Effector memory CD4-positive, alpha-beta T cell (primary cell): ENCODE results near the gene ASTN2.

Source experiments
- DNase-seq, 3 donors: peaks; one replicate each; pipeline ENCODE4 v3.0.0-alpha.2; 2020
- H3K27ac ChIP-seq: 2 replicates; pipeline ENCODE4 v1.7.0; 2013; ENCODE audit warnings: mild to moderate bottlenecking, low read length, moderate library complexity; ENCODE audit not compliant: insufficient read depth, poor library complexity, severe bottlenecking
- H3K27me3 ChIP-seq: replicated peaks from 2 replicates; pipeline ENCODE4 v1.7.0; 2013; ENCODE audit warnings: mild to moderate bottlenecking, low read length; ENCODE audit not compliant: insufficient read depth, control insufficient read depth, poor library complexity, severe bottlenecking
- H3K36me3 ChIP-seq: 2 replicates; pipeline ENCODE4 v1.7.0; 2013; ENCODE audit warnings: mild to moderate bottlenecking, low read length, moderate library complexity; ENCODE audit not compliant: control insufficient read depth, insufficient read depth
- H3K4me1 ChIP-seq: 2 replicates; pipeline ENCODE4 v1.7.0; 2013; ENCODE audit warnings: low read length, mild to moderate bottlenecking; ENCODE audit not compliant: control insufficient read depth, insufficient read depth, poor library complexity, severe bottlenecking
- H3K4me3 ChIP-seq: 2 replicates; pipeline ENCODE4 v1.7.0; 2013; ENCODE audit warnings: low read length, low read depth, mild to moderate bottlenecking; ENCODE audit not compliant: insufficient read depth, poor library complexity, severe bottlenecking
- H3K9me3 ChIP-seq: 2 replicates; pipeline ENCODE4 v1.7.0; 2013; ENCODE audit warnings: mild to moderate bottlenecking, low read length, moderate library complexity; ENCODE audit not compliant: control insufficient read depth

ASTN2 gene

DNA sequence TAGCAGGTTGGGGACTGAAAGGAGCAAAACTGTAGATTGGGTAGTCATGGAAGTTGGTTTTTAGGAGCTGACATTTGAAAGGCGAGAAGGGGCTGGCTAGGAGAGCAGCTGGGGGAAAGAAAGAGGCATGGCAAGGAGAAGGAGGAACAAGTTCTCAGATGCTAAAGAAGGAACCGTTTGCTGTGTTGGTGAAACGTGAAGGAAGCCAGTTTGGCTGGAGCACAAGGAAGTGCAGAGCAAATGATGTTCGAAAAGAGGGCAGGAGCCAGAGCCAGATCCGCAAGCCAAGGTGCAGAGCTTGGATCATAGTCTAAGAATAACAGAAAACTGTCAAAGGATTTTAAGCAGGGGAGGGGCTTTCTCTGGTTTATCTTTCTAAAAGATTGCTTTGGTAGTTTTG, 276.6 kb downstream of the ASTN2 start:
- Histone ChIP-seq H3K9me3 (no peaks in the 10 kb centered on the region), H3K4me1 (no peaks in the 10 kb centered on the region), H3K36me3 (no peaks in the 10 kb centered on the region), H3K27me3 (no peaks in the 10 kb centered on the region), H3K4me3 (no peak overlapping the region), H3K27ac (no peak overlapping the region)
- no peak for DNase-seq

DNA sequence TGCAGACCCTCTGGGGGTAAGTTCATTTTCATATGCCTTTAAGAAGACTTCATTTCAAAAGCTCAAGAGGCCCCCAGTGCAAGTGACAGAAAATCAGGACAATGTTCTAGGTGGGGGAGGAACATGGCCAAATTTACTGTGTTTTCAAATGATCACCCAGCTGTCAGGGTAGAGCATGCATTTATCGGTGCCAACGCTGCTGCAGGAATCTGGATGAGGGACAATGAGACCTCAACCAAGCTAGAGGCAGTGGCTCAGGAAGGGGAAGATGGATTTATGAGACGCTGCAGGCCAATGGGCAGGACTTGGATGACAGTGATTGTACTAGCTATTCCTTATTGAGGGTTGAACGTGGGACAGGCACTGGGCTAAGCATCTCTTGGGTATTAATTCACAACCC, 278.4 kb downstream of the ASTN2 start:
- H3K36me3 ChIP-seq: no peaks in the 10 kb centered on the region
- no peaks in the 10 kb centered on the region for H3K9me3 ChIP-seq
- H3K27me3 ChIP-seq: no peaks in the 10 kb centered on the region
- no peaks in the 10 kb centered on the region for H3K4me1 ChIP-seq
- no peak overlapping the region for H3K27ac ChIP-seq
- H3K4me3 ChIP-seq: no peak overlapping the region
- DNase-seq: no peak

DNA sequence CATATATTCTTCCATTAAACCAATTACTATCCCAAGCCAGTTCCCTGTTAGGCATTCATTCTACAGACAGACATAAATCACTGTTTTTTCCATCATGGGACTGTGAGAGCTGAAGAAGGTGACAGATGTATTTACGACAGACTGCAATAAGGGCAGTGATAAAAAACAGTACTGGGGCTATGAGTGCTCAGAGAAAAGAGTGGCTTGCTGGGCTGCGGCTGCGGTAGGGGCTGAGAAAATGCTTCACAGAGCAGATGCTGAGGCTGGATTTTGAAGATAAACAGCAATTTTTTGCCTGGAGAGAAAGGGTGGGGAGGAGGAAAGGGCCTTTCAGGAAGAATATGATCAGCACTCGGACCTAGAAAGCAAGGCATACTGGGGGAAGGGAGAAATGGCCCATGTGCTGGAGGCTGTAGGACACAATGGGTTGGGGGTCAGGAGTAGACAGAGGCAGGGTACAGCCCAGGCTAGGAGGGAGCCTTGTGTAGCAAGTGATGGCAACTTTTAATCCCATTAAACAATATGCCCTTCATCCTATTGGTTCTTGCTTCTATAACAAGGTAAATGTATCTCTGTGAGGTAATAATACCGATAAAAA, 279.3 kb downstream of the ASTN2 start:
- no peaks in the 10 kb centered on the region for H3K9me3 ChIP-seq
- no peak for DNase-seq
- no peaks in the 10 kb centered on the region for H3K36me3 ChIP-seq
- no peak overlapping the region for H3K4me3 ChIP-seq
- H3K27me3 ChIP-seq: no peaks in the 10 kb centered on the region
- no peak overlapping the region for H3K27ac ChIP-seq
- H3K4me1 ChIP-seq: no peaks in the 10 kb centered on the region

DNA sequence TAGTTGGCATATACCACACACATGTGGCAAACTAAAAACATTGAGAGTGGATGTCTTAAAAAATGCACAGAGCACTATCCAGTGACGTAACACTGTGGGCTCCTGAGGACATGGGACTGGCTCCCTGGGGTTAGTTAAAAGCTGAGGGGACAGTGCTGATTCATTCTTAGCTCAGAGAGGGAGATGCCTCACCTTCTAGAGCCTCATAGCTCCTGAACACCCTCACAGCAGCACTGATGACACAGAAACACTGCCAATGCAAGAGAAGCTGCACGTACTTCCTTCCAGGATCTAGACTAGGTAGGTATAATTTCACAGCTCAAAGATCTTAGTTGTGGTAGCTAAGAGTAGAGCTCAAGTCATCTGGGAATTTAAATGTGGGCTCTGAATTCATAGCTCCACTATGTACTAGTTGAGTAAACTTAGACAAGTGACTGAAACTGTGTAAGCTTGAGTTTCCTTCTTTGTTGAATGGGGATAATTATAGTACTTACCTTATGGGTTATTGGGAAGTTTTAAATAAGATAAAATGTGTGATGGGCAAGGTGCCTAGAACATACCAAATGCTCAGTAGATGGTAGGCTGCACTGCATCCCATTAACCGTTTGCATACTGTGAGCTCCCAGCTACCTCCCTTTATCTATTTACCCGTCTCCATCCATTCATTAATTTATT, 279.9 kb downstream of the ASTN2 start:
- Histone ChIP-seq H3K9me3 (no peaks in the 10 kb centered on the region), H3K36me3 (no peaks in the 10 kb centered on the region)
- no peak for DNase-seq

DNA sequence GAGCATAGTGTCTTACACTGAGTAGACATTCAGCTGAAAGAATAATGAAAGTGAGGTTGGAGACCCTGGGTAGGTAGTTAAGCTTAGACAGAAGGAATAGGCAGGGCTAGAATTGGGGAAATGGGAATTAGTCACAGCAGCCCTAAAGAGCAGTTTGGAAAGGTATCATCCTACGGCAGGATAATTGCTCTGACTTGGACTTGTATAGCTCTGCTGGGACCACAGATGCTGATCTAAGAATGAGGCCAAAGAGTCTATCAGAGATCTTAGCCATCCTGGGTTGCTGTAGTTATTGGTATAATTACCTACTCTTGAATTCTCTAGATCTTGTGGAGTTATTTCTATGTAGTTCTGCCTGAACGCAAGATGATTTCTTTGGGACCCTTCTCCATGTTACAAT, 288.0 kb downstream of the ASTN2 start:
- Histone ChIP-seq H3K4me3 (no peak overlapping the region), H3K4me1 (no peaks in the 10 kb centered on the region), H3K27me3 (no peaks in the 10 kb centered on the region), H3K9me3 (no peaks in the 10 kb centered on the region), H3K36me3 (no peaks in the 10 kb centered on the region), H3K27ac (no peak overlapping the region)
- no peak for DNase-seq

More for the DNA sequence above, 279.9 kb downstream of the ASTN2 start:
- H3K4me1 ChIP-seq: no peaks in the 10 kb centered on the region
- no peak overlapping the region for H3K27ac ChIP-seq
- H3K27me3 ChIP-seq: no peaks in the 10 kb centered on the region
- no peak overlapping the region for H3K4me3 ChIP-seq

DNA sequence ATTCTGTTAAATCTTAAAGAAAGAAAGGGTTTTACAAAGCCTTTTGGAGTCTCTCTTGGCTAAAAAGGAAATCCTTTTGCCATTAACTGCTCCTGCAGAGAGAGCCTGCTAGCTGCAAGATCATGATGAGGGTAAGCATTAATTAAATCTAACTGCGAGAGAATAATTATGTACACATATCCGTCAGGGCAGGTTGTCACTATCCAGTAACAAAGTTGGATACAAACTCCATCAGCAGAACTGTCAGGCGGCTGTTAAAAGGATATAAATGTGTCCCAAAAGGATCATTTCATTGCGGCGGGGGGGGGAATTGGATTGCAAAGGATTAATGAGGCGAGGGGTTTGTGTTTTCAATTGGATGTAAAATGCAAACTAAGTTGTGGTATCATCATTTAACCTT, 289.3 kb downstream of the ASTN2 start:
- Histone ChIP-seq H3K4me1 (no peaks in the 10 kb centered on the region), H3K36me3 (no peaks in the 10 kb centered on the region), H3K9me3 (no peaks in the 10 kb centered on the region), H3K27me3 (no peaks in the 10 kb centered on the region), H3K4me3 (no peak overlapping the region), H3K27ac (no peak overlapping the region)
- DNase-seq: no peak

DNA sequence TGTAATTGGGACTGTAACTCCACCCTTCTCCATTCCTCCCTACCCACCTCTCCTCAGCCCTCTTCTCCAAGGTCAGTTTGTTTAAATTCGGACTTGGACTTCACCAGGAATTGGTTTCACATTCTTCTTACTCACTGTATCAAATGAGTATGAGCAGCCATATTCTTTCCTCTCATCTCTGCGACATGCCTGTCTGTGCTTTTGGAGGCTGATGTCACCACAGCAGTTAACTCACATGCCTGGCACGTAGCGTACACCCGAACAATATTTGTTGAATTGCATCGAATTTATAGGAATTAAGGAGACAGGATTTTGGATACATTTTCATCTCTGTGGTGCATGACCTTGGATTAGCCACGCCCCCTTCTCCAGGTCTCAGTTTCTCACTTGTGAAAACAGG, 291.1 kb downstream of the ASTN2 start:
- H3K4me1 ChIP-seq: no peaks in the 10 kb centered on the region
- H3K9me3 ChIP-seq: no peaks in the 10 kb centered on the region
- DNase-seq: no peak
- no peaks in the 10 kb centered on the region for H3K36me3 ChIP-seq
- no peak overlapping the region for H3K4me3 ChIP-seq
- no peaks in the 10 kb centered on the region for H3K27me3 ChIP-seq
- H3K27ac ChIP-seq: no peak overlapping the region

DNA sequence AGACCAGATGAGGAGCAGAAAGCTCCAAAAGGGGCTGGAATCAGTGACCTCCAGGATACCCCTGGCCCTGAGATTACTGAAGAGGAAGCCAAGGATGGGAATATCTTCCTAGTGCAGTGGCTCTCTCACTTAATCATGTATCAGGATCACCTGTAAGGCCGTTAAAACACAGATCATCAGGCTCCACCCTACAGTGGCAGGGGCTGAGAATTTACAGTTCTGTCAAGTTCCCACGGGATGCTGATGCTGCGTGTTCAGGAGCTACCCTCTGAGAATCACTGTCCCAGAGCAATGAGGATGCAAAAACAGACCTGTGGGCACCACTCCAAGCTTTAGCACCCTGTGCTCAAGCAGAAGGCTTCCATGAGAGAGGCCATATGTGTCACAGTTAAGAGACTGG, 291.9 kb downstream of the ASTN2 start:
- Histone ChIP-seq H3K27ac (no peak overlapping the region), H3K4me1 (no peaks in the 10 kb centered on the region), H3K27me3 (no peaks in the 10 kb centered on the region), H3K36me3 (no peaks in the 10 kb centered on the region), H3K9me3 (no peaks in the 10 kb centered on the region), H3K4me3 (no peak overlapping the region)
- no peak for DNase-seq

DNA sequence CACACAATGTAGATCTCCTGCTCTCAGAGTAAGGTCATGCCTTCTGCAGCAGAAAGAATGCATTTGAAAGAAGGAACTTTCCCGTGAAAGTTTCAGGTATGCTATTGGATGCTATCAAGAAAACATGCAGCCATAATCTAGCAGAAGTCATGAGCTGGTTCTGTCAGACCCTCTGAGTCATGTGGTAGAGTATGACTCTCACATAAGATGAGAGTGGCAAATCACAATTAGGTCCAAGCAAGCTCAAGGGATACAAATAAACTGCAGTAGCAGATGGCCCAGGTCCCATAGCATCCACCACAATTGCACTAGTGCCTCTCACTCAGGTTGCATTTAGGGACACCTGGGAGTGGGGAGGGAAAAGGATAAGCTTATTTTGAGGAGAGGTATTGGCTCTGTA, 292.8 kb downstream of the ASTN2 start:
- Histone ChIP-seq H3K4me3 (no peak overlapping the region), H3K36me3 (no peaks in the 10 kb centered on the region), H3K27me3 (no peaks in the 10 kb centered on the region), H3K4me1 (no peaks in the 10 kb centered on the region), H3K27ac (no peak overlapping the region), H3K9me3 (no peaks in the 10 kb centered on the region)
- no peak for DNase-seq

DNA sequence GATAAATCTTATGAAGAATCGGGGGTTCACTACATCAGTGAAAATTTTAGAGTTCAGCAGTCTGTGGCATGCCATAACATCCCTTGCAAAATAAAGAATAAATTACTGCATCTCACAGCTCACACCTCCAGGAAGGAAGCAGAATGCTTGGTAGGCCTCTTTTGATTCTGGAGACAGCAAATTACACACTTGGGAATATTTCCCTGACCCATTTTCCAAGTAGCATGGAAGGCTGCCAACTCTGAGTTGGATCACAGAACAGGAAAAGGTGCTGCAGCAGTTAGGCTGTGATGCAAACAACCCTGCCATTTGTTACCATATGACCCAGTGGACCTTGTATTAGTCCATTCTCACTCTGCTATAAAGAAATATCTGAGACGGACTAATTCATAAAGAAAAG, 293.5 kb downstream of the ASTN2 start:
- Histone ChIP-seq H3K36me3 (no peaks in the 10 kb centered on the region), H3K4me3 (no peak overlapping the region), H3K27me3 (no peaks in the 10 kb centered on the region), H3K27ac (no peak overlapping the region), H3K4me1 (no peaks in the 10 kb centered on the region), H3K9me3 (no peaks in the 10 kb centered on the region)
- DNase-seq: no peak
